ENCODE measurements around the gene DHH.

DHH gene

GRCh38 chr12:49037947-49038237 lies 56.7 kb downstream of the DHH start:
- Histone ChIP-seq H3F3A (ENCODE audit: low read depth) (no peaks in the 10 kb centered on the region), H3K36me3 (ENCODE audit: insufficient read depth, low read length) (peaks cover 87% of the 10 kb centered on the region; the same call in 1 of the 2 replicates), H3K9ac (ENCODE audit: low read depth, low read length, poor library complexity, severe bottlenecking) (no peak overlapping the region), H3K9me3 (ENCODE audit: insufficient read depth, low read depth, low read length) (no peaks in the 10 kb centered on the region), H4K20me1 (ENCODE audit: insufficient read depth, low read length, poor library complexity, severe bottlenecking) (no peaks in the 10 kb centered on the region), H3K4me3 (ENCODE audit: low read length, poor library complexity, severe bottlenecking) (no peak overlapping the region), H2AFZ (ENCODE audit: low read length) (no peak overlapping the region), H3K4me1 (ENCODE audit: insufficient read depth, low read length, poor library complexity, severe bottlenecking) (no peaks in the 10 kb centered on the region), H3K4me2 (ENCODE audit: low read depth, low read length, poor library complexity, severe bottlenecking) (no peak overlapping the region), H3K9me2 (replicated peaks; ENCODE audit: low read depth, low read length) (no peaks in the 10 kb centered on the region), H3K79me2 (ENCODE audit: insufficient read depth, low read length) (no peaks in the 10 kb centered on the region), H3K27me3 (ENCODE audit: insufficient read depth, low read length, poor library complexity, severe bottlenecking) (no peaks in the 10 kb centered on the region)
- no peak for TF ChIP-seq CTCF (conservative IDR thresholded peaks at IDR 0.05; ENCODE audit: low read length)
- TF ChIP-seq EZH2phosphoT487 (IDR thresholded peaks at IDR 0.05; ENCODE audit: borderline replicate concordance) = no peak

DNA sequence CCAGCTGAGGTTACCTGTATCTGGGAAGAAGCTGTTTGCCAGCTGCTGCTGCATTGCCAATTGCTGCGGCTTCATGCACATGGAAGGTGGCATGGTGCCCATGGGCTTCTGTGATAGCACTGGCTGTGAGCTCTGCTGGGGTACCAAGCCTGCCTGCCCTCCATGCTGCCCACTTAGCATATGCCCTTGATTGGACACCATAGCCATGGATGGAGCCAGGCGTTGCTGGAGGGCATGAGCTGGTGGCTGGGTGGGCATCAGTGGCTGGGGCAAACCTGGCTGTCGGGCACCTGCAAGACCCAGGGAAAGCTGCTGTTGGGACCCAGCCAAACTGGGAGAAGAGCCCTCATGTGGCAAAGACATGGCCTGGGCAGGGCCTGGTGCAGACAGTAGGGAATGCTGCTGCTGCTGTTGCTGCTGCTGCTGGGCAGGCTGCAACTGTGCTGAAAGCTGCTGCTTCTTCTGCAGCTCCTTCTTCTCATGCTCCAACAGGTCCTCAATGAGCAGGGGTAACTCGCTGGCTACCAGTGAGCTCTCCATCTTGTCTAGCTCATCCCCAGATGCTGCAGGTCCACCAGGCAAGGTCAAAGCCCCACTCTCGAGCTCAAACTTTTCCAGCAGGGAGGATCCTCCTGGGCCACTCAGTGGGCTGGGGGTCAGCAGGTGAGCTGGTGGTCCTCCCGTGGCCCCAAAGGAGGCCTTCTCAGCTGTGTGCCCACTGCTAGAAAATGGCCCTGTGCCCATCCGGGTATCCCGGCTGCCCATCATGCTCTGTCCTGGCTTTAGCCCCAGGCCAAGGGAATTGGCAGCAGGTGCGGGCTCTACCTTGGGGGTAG lies 57.3 kb downstream of the DHH start:
- peaks cover 87% of the 10 kb centered on the region; the same call in 1 of the 2 replicates for H3K36me3 ChIP-seq (ENCODE audit: insufficient read depth, low read length)
- no peaks in the 10 kb centered on the region for H3K4me1 ChIP-seq (ENCODE audit: insufficient read depth, low read length, poor library complexity, severe bottlenecking)
- no peak for TF ChIP-seq CTCF (conservative IDR thresholded peaks at IDR 0.05; ENCODE audit: low read length)
- no peak for TF ChIP-seq EZH2phosphoT487 (IDR thresholded peaks at IDR 0.05; ENCODE audit: borderline replicate concordance)
- no peaks in the 10 kb centered on the region for H3K9me2 ChIP-seq (replicated peaks; ENCODE audit: low read depth, low read length)
- H3K9me3 ChIP-seq (ENCODE audit: insufficient read depth, low read depth, low read length) = no peaks in the 10 kb centered on the region
- no peaks in the 10 kb centered on the region for H3K27me3 ChIP-seq (ENCODE audit: insufficient read depth, low read length, poor library complexity, severe bottlenecking)
- no peak overlapping the region for H3K4me2 ChIP-seq (ENCODE audit: low read depth, low read length, poor library complexity, severe bottlenecking)
- no peaks in the 10 kb centered on the region for H4K20me1 ChIP-seq (ENCODE audit: insufficient read depth, low read length, poor library complexity, severe bottlenecking)
- no peaks in the 10 kb centered on the region for H3K79me2 ChIP-seq (ENCODE audit: insufficient read depth, low read length)
- no peaks in the 10 kb centered on the region for H3F3A ChIP-seq (ENCODE audit: low read depth)
- no peak overlapping the region for H3K9ac ChIP-seq (ENCODE audit: low read depth, low read length, poor library complexity, severe bottlenecking)
- H2AFZ ChIP-seq (ENCODE audit: low read length) = no peak overlapping the region
- no peak overlapping the region for H3K4me3 ChIP-seq (ENCODE audit: low read length, poor library complexity, severe bottlenecking)
